Esophagus muscularis mucosa (tissue), 3 donors: ENCODE data around the gene ZMYND11.
"Not testable (repeated sequence)": the region's sequence is repeated elsewhere in the genome, so short reads cannot be mapped to it uniquely, and the experiment has no call there.

Experiments used
- CTCF ChIP-seq, 3 experiments: fragments of 200-600 bp in 2 of 3; fragments of 450-650 bp in 1 of 3; sonication (generic) in 2 of 3; IDR thresholded peaks; one replicate each; pipeline ENCODE4 v1.5.1; 2017 to 2019; ENCODE audit warnings: antibody characterized with exemption in 3 of 3, mild to moderate bottlenecking in 2 of 3, moderate library complexity in 1 of 3
- POLR2A ChIP-seq: fragments of 450-650 bp; IDR thresholded peaks from one replicate; pipeline ENCODE4 v1.6.1; 2017; ENCODE audit warnings: antibody characterized with exemption, moderate library complexity, mild to moderate bottlenecking, low read depth

GRCh38 chr10:265074-265440 is 129.8 kb downstream of the ZMYND11 start:
- TF ChIP-seq POLR2A; CTCF (IDR thresholded peaks at IDR 0.05): not testable (repeated sequence)
